HG03521 (cell line): Measurements from ENCODE around the gene FAM81B.

Experiments used
- ATAC-seq: cut with Tn5 transposase; IDR thresholded peaks from one replicate; pipeline ENCODE4 v1.9.1; 2021; ENCODE audit warnings: mild to moderate bottlenecking, moderate library complexity; ENCODE audit not compliant: unreplicated experiment

Gene FAM81B

DNA sequence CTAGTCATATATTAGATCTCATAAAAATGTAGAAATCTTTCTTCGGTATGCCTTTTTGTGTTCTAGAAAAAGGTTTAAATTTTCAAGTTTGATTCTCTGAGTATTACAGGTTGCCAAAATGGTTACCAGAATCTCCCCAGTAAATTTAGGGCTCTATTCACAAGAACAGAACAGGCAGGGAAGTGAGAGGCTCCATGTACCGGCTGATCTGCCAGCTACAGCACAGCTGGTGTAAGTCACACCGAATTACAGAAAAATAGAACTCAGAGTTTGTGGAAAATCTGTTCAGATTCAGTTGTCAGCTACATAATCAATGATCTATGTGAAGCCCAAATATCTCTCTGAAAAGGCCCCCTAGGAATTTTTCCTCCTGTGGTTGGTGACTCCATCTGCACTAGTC lies 10.5 kb downstream of the FAM81B start:
- no peak for ATAC-seq

DNA sequence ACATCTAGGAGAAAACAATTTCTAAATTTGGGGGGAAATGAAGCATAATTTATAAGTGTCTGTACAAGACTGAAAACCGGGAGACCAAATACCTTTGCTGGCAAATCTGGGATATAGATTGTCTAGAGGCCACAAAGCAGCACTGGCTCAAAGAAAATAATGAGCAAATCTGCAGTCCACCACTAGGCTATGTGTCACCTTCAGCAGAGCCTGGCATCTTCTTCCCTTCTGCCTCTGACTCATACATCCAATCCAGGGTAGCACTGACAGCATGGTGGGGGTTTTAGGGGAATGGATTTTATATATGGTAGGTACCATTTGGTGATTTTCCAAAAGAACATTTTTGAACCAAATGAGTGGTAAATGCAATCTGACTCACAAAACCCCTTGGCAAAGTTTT lies 12.8 kb downstream of the FAM81B start:
- ATAC-seq = no peak

DNA sequence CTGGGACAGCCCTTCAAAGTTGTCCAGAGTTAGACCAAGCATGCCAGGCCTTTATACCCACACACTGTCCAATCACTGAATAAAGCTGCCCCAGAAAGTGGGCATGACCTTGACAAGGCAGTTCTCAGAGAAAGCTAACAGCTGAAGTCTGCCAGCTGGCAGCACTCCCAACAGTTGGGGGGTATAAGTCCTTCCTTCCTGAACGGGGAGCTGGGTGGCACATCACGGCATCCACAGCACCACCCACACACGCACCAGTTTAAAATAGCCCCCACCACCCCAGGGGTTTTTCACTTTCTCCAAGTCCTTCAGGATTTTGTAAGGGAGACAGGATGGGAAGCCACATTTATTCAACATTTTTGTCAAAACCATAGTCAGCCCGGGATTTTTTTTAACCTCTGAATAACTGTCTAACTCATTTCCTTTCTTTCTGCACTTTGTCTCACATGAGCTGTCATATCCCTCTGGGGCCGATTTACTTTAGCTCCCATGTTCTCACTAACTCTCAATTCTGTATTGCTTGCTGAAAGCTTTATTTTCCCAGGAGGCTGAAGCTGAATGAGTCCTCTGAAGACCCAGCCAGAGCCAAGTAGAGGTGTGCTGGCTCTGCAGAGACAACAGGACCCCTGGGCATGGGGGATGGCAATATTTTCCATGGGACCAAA lies 15.4 kb downstream of the FAM81B start:
- no peak for ATAC-seq

DNA sequence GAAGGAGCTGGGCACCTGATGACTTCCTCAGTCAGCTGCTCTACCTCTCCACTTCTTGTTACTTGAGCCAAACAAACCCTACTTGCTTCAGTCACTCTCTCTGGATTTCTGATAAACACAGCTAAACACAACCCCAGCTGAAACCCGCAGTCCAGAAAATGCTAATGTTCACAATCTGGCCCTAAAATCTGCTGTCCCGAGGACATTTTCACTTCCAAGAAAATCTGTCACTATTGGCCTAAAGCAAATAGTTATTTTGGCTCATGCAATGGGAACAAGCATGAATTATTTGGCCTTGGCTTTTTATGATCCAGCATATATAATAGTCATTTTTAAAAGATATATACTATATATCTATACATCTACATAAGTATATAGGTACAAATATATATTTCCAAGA lies 19.1 kb downstream of the FAM81B start:
- ATAC-seq = no peak

DNA sequence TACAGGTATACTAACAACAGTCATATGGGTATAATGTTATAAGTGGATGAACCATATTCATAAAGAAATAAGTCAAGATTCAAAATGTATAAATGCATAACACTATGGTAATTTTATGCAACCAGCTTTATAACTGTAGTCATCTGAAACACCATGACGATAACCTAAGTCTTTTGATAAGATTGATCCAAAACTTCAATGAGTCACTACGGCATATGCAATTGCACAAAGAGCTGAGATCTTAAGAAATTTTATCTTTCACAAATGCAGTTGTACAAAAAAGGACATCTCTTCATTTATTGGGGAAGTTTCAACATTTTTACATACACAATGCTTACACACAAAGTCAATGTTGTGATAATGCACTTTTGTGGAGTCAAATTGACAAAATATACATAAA lies 20.3 kb downstream of the FAM81B start:
- no peak for ATAC-seq

DNA sequence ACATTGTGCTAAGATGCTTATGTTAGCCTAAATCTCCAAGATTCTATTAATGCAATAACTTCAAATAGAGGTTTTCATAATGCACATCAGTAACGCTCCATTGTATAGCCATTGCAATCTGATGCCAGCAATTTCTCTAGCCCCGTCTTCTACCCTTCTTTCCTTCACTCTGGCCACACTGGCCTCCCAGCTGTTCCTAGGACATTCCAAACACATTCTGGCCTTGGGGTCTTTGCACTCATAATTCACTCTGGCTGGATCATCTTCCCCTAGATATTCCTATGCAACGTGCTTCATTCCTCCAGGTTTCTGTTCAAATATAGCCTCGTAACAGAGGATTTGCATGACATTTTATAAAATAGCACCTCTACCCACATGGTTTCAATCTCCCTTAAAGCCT lies 23.3 kb downstream of the FAM81B start:
- no peak for ATAC-seq

DNA sequence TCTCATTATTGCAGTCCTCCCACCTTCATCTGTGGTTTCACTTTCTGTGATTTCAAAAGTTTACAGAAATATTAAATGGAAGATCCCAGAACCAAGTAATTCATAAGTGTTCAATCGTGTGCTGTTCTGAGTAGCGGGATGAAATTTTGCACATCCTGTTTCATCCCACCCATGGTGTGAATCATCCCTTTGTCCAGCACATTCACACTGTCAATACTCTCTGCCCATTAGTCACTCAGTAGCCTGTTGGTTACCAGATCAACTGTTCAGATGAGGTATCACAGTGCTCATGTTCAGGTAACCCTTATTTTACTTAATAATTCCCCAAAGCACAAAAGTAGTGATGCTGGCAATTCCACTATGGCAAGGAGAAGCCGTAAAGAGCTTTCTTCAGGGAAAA lies 26.8 kb downstream of the FAM81B start:
- no peak for ATAC-seq

DNA sequence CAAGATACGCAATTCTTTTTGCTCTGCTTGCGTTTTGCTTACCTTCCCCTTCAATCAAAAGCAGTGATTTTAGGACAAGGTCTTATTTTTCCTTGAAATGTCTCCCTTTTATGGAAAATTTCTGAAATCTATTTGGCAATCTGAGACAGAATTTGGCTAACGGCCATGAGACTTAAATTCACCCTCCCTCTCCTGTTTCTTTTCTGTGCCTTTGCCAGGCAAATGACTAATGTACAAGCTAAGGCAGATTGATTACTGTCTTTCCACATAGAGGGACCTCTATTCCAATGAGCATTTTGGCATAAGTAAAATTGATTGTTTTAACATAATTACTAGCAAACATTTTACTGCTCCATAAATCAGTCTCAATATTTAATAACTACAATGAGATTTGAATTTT lies 31.7 kb downstream of the FAM81B start:
- no peak for ATAC-seq

DNA sequence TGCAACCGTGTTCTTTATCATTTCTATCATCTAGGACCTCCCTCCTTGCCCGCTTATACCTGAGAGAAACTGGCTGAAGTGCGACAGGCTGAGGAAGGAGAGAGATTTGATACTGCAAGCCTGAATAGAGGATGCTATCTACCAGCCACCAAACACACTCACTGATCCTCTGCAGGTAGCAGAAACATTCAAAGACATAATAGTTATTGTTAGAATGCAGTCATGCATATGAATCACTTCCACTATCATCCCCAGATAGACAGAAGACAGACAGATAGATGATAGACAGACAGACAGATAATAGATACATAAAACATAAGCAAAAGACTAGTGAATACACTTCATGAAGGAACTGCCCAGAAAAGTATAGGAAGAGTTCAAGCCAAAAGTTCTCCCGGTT lies 32.9 kb downstream of the FAM81B start:
- ATAC-seq = no peak

DNA sequence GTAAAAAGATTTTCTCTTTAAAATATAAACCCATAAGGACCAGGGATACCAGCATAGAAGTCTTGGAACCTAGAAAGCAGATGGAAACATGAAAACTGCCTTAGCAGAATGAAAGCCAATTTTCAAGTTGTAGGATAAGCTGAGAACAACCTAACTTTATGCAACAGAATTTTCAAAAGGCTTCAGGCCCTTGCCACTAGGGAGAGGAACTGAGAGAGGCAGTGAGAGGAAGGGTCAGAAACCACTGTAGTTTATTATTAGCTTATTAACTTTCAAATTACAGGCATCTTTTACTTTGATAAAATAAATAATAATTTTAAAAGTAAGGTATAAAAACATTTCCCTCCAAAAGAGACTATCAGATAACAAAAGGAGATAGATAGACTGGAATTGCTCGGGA lies 33.4 kb downstream of the FAM81B start:
- ATAC-seq = no peak

DNA sequence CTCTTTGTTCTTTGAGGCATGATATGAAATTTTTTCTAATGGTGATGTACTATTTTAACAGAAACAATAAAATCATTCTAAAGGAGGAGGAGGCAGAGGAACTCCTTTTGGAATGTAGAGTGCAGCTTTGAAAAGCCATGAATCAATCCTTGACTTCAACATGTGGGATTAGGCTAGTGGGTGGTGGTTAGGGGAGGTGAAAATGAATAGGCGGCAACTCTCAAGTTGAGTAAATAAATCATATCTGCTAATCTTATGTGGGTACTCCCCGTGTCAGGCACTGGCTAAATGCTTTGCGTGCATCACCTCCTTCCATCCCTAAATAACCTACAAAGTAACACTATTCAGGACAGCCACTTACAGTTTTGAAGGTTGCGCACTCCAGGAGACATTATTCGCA lies 35.1 kb downstream of the FAM81B start:
- no peak for ATAC-seq

DNA sequence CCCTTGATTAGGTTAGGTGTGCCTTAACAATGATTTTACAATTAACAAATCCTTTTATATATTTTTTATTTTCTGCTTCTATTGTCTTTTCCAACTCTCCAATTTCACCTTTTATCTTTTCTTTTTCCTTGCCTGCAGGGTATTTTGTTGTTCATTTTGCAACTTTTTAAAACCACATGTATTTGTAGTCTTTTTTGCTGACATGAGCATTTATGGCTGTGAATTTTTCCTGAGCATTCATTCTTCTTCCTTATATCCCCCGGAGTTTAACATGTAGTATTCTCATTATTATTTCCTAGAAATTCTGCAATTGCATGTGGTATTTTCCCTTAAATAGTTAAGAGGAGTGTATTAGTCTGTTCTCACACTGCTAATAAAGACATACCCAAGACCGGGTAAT lies 41.6 kb downstream of the FAM81B start:
- ATAC-seq = no peak

DNA sequence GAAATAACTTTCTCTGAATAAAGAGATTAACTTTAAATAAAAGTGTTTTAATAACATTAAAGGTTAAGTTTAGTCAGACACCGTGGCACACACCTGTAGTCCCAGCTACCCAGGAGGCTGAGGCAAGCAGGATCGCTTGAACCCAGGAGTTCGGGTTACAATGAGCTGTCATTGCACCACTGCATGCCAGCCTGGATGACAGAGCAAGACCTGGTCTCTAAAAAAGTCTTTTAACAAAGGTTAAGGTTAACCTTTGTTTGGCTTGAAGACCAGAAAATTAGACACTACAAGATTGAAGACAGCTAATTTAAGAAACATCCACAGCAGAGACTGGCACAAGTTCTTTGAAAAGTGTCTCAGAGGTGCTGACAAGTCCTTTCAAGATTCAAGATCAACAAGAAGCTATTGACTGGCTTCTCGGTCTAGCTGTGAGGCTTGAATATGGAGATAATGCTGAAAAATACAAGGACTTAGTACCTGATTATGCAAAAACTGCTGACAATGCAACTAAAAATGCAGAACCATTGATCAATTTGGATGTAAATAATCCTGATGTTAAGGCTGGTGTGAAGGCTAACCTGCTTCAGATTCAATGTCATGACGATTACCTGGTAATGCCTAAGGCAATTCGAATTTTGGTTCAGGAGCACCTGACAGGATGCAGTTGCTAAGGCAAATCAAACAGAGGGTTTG lies 48.8 kb downstream of the FAM81B start:
- no peak for ATAC-seq

DNA sequence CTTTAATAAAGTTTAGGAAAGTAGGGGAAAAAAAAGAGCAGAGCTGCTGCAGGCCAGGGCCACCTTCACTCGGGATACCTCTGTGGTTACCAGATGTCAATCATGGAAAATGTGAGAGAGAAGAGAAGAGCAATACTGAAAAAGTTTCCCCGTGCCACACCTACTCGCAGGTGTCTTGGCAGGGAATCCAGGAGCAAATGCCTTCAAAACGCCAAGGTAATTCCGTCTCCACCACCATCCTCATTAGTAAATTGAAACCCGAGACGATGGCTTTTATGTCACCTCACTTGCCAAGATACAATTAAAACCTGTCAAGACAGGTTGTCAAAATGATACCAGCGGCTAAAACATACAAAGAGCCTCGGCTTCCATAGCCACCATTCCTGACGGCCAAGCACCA lies 49.7 kb downstream of the FAM81B start:
- ATAC-seq = no peak

DNA sequence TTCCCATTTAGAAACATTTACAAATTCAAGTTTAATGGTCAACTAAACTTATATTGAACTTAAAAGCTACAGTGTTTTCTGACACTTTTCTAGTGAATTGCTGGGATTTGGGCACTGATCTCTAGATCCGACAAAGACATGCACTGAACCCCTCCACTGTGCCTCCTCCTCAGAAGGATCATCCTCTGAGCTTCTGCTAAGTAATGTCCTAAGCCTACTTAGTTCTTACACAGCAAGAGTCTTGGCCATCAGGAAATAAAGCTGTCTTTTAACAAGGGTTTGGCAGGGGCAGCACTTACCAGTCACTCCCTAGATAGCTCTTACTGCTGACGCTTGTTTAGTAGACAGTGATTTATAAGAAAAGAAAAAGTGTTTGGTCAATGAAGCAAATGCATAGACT lies 50.5 kb downstream of the FAM81B start:
- no peak for ATAC-seq

DNA sequence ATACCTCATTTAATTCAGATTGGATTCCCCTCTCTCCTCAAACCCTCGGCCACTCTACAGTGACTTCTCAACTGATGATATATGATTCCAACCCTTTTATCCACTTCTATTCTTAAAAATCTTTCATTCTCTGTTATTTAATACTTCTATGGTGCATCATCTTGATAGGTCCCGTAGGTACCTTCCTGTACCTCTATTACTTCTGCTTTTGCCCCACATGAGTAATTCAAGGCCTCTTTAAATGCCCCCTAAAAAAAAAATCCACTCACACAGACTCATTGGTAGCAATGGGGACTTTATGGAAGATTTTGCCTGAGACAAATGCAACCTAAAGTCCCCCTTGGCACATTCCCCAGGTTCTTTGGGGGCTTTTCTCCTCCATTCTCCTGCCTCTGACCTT lies 54.3 kb downstream of the FAM81B start:
- ATAC-seq = no peak

DNA sequence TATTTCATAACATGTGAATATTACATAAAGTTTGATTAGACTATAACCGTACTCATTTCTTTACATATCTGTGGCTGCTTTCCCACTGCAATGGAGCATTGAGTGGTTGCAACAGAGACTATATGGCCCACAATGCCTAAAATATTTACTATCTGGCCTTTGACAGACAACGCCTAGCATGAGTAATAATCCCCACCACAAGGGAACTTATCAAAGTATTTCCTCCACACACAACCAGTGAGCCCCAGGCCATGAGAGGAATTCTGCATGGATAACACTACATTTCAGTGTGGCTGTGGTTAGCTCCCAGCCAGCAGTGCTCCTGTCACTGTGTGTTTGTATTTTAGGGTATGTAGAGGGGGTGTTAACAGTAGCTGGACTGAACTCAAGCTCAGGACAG lies 54.8 kb downstream of the FAM81B start:
- ATAC-seq = no peak

DNA sequence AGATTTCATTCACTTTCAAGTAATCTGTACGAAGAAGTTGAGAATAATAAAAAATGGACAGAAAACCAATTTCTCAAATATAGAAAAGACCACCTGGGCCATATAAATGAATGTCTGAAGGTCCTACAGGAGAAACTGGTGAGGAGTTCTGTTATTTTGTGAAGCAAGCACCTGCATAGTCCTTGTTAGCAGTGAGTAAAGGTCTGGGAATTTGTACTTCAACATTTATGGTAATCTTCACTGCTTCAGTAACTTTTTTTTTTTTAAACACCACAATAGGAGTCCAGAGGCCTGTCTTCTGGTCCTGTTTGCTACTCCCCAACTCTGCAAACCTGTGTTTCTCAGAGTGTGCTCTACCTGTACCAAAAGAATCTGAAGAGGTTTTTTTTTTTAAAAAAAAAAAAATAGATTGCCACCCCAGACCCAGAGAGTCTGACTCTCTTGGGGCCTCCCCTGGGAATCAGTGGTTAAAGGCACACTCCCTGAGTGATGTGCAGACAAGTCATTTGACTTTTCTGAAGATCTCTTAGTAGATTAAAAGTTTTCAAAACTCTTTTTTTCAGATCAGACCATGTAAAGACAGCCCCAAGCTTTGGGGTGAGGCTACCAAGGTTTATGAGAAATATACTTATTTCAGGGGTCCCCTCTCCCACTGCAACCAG lies 55.5 kb downstream of the FAM81B start:
- ATAC-seq = no peak

DNA sequence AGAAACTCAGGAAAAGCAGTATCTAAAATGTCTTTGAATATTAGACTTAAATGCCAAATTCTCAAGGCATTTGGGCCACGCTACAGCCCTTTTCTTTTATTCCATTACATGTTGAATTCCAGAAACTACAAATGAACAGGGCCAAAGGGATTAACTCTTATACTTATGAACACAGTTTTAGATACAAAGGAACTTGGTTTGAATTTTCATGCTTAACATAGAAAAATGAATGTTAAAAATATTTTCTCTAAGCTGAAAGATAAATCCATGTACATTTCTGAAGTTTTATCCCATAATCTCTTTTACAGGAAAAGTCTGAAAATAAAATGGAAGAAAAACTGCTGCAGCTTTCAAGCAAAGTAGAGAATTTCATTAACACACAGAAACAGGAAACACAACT lies 56.8 kb downstream of the FAM81B start:
- ATAC-seq = no peak

DNA sequence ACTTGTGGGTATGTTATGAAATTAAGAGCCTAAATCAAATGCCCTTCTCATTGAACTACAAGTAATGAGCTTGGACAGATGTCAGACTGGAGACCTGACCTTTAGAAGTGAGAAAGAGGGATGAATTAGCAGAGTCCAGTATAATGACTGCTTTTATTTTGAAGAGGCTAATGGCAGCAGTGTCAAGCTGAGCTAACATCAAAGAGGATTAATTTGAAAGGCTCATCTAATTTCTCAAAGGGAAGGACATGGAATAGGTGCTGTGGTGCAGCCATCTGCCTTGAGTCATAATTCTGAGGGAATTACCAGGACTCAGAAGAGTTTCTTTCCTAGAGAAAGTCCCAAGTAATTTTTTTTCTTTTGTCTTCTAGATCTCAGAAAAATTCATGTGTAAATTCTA lies 57.6 kb downstream of the FAM81B start:
- ATAC-seq = no peak

DNA sequence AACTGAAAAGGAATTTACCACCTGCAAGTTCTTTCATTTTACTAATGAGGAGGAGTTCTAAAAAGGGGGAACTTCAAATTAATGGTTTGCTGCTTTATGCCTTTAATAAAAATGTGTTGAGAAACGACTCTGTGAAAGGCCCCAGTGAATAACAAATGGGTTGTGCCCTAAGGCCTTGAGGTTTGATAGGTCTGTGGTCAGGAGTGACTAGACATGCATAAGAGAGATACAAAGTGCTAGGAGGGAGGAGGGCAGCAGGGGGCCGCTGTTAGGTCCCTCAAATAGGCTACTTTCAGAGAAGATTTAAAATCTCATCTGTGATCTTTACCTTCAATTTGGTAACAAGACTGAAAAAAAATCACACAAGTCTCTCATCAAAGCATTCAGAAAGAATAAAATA lies 58.3 kb downstream of the FAM81B start:
- ATAC-seq = no peak

DNA sequence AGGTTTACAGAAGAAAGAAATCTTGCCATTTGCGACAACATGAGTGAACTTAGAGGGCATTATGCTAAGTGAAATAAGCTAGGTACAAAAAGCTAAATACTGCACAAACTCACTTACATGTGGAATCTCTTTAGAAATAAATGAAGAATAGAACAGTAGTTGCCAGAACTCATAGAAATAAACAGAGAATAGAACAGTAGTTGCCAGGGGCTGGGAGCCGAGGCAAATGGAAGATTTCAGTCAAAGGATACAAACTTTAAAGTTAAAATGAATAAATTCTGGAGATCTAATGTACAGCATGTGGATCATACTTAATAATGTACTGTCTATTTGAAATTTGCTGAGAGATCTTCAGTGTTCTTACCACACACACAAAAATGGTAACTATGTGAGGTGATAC lies 63.4 kb downstream of the FAM81B start:
- no peak for ATAC-seq
